GM23338 (cell line): Measurements from ENCODE around the gene CRB2. TPM values are rescaled to one million over a fixed set of nuclear protein-coding genes. Genes with fewer than 3 reads are reported as not detected.

Experiments used
- ATAC-seq: fragments of 200-7000 bp; cut with Tn5 transposase; 3 replicates; pipeline ENCODE4 v1.9.1; 2020
- DNase-seq: peaks from one replicate; pipeline ENCODE4 v3.0.0-alpha.2; 2015; ENCODE audit warnings: low spot score
- H2AFZ ChIP-seq: fragments of 200-600 bp; sonication (generic); 2 replicates; pipeline ENCODE4 v1.8.0; 2016; ENCODE audit warnings: antibody characterized with exemption, mild to moderate bottlenecking, moderate library complexity
- H3F3A ChIP-seq: fragments of 200-600 bp; sonication (generic); replicated peaks from 2 replicates; pipeline ENCODE4 v1.8.0; 2017; ENCODE audit warnings: antibody characterized with exemption, mixed run types, low read depth
- H3K27ac ChIP-seq: fragments of 200-600 bp; sonication (generic); 2 replicates; pipeline ENCODE4 v1.6.1; 2016; ENCODE audit warnings: low read depth
- H3K27me3 ChIP-seq: fragments of 200-600 bp; sonication (generic); 2 replicates; pipeline ENCODE4 v1.8.0; 2016; ENCODE audit warnings: mild to moderate bottlenecking, mixed run types, moderate library complexity; ENCODE audit not compliant: insufficient read depth
- H3K36me3 ChIP-seq: fragments of 200-600 bp; sonication (generic); 2 replicates; pipeline ENCODE4 v1.8.0; 2016; ENCODE audit warnings: mild to moderate bottlenecking; ENCODE audit not compliant: insufficient read depth
- H3K4me1 ChIP-seq: fragments of 200-600 bp; sonication (generic); 2 replicates; pipeline ENCODE4 v1.8.0; 2016; ENCODE audit warnings: mild to moderate bottlenecking, moderate library complexity; ENCODE audit not compliant: insufficient read depth
- H3K4me2 ChIP-seq: fragments of 200-600 bp; sonication (generic); 2 replicates; pipeline ENCODE4 v1.7.1; 2017; ENCODE audit warnings: mixed run types
- H3K4me3 ChIP-seq: fragments of 200-600 bp; sonication (generic); 2 replicates; pipeline ENCODE4 v1.6.1; 2016; ENCODE audit warnings: mixed run types
- H3K79me2 ChIP-seq: fragments of 200-600 bp; sonication (generic); replicated peaks from 2 replicates; pipeline ENCODE4 v1.8.0; 2017; ENCODE audit warnings: mild to moderate bottlenecking; ENCODE audit not compliant: insufficient read depth
- H3K9me2 ChIP-seq: fragments of 200-600 bp; sonication (generic); 2 replicates; pipeline ENCODE4 v1.8.0; 2017; ENCODE audit not compliant: insufficient read depth
- H4K20me1 ChIP-seq: fragments of 200-600 bp; sonication (generic); replicated peaks from 2 replicates; pipeline ENCODE4 v1.8.0; 2017; ENCODE audit warnings: mild to moderate bottlenecking; ENCODE audit not compliant: insufficient read depth
- H3K27ac Mint-ChIP-seq: 2 replicates; pipeline ENCODE4 v1.8.0; 2020; ENCODE audit warnings: inconsistent platforms, mild to moderate bottlenecking, moderate library complexity, mixed read lengths
- H3K27me3 Mint-ChIP-seq: 3 replicates; pipeline ENCODE4 v1.8.0; 2022; ENCODE audit warnings: low read depth, mild to moderate bottlenecking, moderate library complexity, mixed read lengths, inconsistent platforms; ENCODE audit not compliant: insufficient read depth, poor library complexity
- H3K36me3 Mint-ChIP-seq: 3 replicates; pipeline ENCODE4 v1.8.0; 2021; ENCODE audit warnings: low read depth, mild to moderate bottlenecking, inconsistent platforms, moderate library complexity, mixed read lengths
- H3K4me1 Mint-ChIP-seq: 3 replicates; pipeline ENCODE4 v1.8.0; 2020; ENCODE audit warnings: mild to moderate bottlenecking, inconsistent platforms, mixed read lengths
- H3K4me3 Mint-ChIP-seq: 3 replicates; pipeline ENCODE4 v1.8.0; 2021; ENCODE audit warnings: moderate library complexity, mild to moderate bottlenecking, inconsistent platforms, mixed read lengths
- H3K9me3 Mint-ChIP-seq: 3 replicates; pipeline ENCODE4 v1.8.0; 2020; ENCODE audit warnings: moderate library complexity, mild to moderate bottlenecking, inconsistent platforms, mixed read lengths
- CREB1 ChIP-seq: fragments of 250-450 bp; sonication (Bioruptor Pico); IDR thresholded peaks from 2 replicates; pipeline ENCODE4 v1.5.0; 2020; ENCODE audit warnings: low read depth, mild to moderate bottlenecking, moderate library complexity
- ETS1 ChIP-seq: IDR thresholded peaks from 2 replicates; pipeline ENCODE4 v1.6.1; 2016; ENCODE audit warnings: antibody characterized with exemption
- EZH2 ChIP-seq: fragments of 200-600 bp; sonication (generic); IDR thresholded peaks from one replicate; pipeline ENCODE4 v1.8.0; 2017; ENCODE audit warnings: antibody characterized with exemption, mild to moderate bottlenecking, low read depth; ENCODE audit not compliant: unreplicated experiment
- EZH2phosphoT487 ChIP-seq: fragments of 200-600 bp; sonication (generic); IDR thresholded peaks from one replicate; pipeline ENCODE4 v1.8.1; 2018; ENCODE audit warnings: antibody characterized with exemption; ENCODE audit not compliant: unreplicated experiment
- JUNB ChIP-seq: IDR thresholded peaks from one replicate; pipeline ENCODE4 v1.6.1; 2016; ENCODE audit warnings: antibody characterized with exemption; ENCODE audit not compliant: unreplicated experiment
- NANOG ChIP-seq: IDR thresholded peaks from 2 replicates; pipeline ENCODE4 v1.6.1; 2016; ENCODE audit warnings: antibody characterized with exemption, borderline replicate concordance
- POLR2AphosphoS5 ChIP-seq: IDR thresholded peaks from 2 replicates; pipeline ENCODE4 v1.6.1; 2016; ENCODE audit warnings: antibody characterized with exemption, low read depth
- REST ChIP-seq: IDR thresholded peaks from one replicate; pipeline ENCODE4 v1.6.1; 2018; ENCODE audit warnings: antibody characterized with exemption; ENCODE audit not compliant: unreplicated experiment
- STAT1 ChIP-seq: IDR thresholded peaks from one replicate; pipeline ENCODE4 v1.6.1; 2016; ENCODE audit warnings: antibody characterized with exemption; ENCODE audit not compliant: unreplicated experiment
- ZNF114 ChIP-seq: fragments of 250-450 bp; sonication (Bioruptor Pico); IDR thresholded peaks from 2 replicates; pipeline ENCODE4 v1.5.0; 2020; ENCODE audit warnings: mild to moderate bottlenecking, moderate library complexity
- ZNF331 ChIP-seq: fragments of 250-450 bp; sonication (Bioruptor Pico); IDR thresholded peaks from 2 replicates; pipeline ENCODE4 v1.5.0; 2020; ENCODE audit warnings: low read depth, mild to moderate bottlenecking, moderate library complexity
- polyA plus RNA-seq: library from polyadenylated mRNA; unstranded; fragments of >200 nt; fragmentation: Nextera tagmentation; extraction: Ambion mirVana; gene quantifications from 2 replicates; pipeline ENCODE4 v1.2.1, GENCODE V29; 2016
- total RNA-seq: library from RNA; depleted of rRNA; stranded (reverse); fragments of >200 nt; shearing (Covaris generic); gene quantifications from 2 replicates; pipeline ENCODE4 v1.2.3, GENCODE V29; 2014
- TF ChIP-seq, protein P1 (sequence below), 2 experiments: fragments of 200-600 bp in 1 of 2; sonication (generic) in 1 of 2; conservative IDR thresholded peaks; 2 replicates each; pipeline versions ENCODE4 v1.5.1 to v1.6.1; 2016 to 2017; ENCODE audit warnings: antibody characterized with exemption in 2 of 2, low read depth in 2 of 2, mild to moderate bottlenecking in 2 of 2, moderate library complexity in 1 of 2
- TF ChIP-seq, protein P2 (sequence below): fragments of 250-450 bp; sonication (Bioruptor Pico); IDR thresholded peaks from 2 replicates; pipeline ENCODE4 v1.5.0; 2020; ENCODE audit warnings: mild to moderate bottlenecking, moderate library complexity

Gene CRB2
- total and polyA plus RNA-seq, 2 experiments from 2014 or later = 0.34 to 10.2 TPM

DNA sequence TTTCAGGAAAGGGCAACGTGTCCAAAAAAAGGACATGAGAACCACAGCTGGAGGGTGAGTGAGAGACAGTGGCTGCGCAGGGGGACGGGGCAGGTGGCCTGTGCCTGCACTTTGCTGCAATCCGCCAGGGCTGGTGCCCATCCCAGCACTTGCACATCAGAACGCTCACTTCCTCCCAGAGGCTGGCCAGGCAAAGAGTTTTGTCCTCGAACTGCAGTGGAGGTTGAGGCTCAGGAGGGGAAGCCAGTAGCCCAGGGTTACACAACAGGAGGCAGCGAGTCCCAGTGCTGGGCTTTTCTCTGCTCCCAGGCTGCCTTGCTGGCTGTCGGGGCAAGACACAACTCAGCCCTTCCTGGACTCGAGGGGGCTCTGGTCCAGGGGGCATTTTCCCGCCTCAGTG, 33.1 kb downstream of the CRB2 start:
- Mint-ChIP-seq H3K4me1 (peaks cover 10% of the 10 kb centered on the region), H3K27me3 (peaks cover 19% of the 10 kb centered on the region), H3K36me3 (no peaks in the 10 kb centered on the region), H3K27ac (no peak overlapping the region), H3K4me3 (no peak overlapping the region), H3K9me3 (peaks cover 3% of the 10 kb centered on the region; the same call in 1 of the 3 replicates)
- DNase-seq (no peak), ATAC-seq (no peak)
- no peaks in the 10 kb centered on the region for H3K27me3 ChIP-seq
- H3K79me2 ChIP-seq = no peaks in the 10 kb centered on the region
- no peaks in the 10 kb centered on the region for H3K9me2 ChIP-seq
- TF ChIP-seq, protein P1, sequence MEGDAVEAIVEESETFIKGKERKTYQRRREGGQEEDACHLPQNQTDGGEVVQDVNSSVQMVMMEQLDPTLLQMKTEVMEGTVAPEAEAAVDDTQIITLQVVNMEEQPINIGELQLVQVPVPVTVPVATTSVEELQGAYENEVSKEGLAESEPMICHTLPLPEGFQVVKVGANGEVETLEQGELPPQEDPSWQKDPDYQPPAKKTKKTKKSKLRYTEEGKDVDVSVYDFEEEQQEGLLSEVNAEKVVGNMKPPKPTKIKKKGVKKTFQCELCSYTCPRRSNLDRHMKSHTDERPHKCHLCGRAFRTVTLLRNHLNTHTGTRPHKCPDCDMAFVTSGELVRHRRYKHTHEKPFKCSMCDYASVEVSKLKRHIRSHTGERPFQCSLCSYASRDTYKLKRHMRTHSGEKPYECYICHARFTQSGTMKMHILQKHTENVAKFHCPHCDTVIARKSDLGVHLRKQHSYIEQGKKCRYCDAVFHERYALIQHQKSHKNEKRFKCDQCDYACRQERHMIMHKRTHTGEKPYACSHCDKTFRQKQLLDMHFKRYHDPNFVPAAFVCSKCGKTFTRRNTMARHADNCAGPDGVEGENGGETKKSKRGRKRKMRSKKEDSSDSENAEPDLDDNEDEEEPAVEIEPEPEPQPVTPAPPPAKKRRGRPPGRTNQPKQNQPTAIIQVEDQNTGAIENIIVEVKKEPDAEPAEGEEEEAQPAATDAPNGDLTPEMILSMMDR (conservative IDR thresholded peaks at IDR 0.05; ENCODE audit: low read depth in 2 of 2) = no peak
- TF ChIP-seq STAT1 (no peak), JUNB (no peak), POLR2AphosphoS5 (no peak), EZH2 (no peak), EZH2phosphoT487 (no peak), ETS1 (no peak), NANOG (no peak), ZNF331 (no peak), CREB1 (CRISPR knock-in tag) (no peak), ZNF114 (CRISPR knock-in tag) (no peak), REST (no peak)
- TF ChIP-seq, protein P2, sequence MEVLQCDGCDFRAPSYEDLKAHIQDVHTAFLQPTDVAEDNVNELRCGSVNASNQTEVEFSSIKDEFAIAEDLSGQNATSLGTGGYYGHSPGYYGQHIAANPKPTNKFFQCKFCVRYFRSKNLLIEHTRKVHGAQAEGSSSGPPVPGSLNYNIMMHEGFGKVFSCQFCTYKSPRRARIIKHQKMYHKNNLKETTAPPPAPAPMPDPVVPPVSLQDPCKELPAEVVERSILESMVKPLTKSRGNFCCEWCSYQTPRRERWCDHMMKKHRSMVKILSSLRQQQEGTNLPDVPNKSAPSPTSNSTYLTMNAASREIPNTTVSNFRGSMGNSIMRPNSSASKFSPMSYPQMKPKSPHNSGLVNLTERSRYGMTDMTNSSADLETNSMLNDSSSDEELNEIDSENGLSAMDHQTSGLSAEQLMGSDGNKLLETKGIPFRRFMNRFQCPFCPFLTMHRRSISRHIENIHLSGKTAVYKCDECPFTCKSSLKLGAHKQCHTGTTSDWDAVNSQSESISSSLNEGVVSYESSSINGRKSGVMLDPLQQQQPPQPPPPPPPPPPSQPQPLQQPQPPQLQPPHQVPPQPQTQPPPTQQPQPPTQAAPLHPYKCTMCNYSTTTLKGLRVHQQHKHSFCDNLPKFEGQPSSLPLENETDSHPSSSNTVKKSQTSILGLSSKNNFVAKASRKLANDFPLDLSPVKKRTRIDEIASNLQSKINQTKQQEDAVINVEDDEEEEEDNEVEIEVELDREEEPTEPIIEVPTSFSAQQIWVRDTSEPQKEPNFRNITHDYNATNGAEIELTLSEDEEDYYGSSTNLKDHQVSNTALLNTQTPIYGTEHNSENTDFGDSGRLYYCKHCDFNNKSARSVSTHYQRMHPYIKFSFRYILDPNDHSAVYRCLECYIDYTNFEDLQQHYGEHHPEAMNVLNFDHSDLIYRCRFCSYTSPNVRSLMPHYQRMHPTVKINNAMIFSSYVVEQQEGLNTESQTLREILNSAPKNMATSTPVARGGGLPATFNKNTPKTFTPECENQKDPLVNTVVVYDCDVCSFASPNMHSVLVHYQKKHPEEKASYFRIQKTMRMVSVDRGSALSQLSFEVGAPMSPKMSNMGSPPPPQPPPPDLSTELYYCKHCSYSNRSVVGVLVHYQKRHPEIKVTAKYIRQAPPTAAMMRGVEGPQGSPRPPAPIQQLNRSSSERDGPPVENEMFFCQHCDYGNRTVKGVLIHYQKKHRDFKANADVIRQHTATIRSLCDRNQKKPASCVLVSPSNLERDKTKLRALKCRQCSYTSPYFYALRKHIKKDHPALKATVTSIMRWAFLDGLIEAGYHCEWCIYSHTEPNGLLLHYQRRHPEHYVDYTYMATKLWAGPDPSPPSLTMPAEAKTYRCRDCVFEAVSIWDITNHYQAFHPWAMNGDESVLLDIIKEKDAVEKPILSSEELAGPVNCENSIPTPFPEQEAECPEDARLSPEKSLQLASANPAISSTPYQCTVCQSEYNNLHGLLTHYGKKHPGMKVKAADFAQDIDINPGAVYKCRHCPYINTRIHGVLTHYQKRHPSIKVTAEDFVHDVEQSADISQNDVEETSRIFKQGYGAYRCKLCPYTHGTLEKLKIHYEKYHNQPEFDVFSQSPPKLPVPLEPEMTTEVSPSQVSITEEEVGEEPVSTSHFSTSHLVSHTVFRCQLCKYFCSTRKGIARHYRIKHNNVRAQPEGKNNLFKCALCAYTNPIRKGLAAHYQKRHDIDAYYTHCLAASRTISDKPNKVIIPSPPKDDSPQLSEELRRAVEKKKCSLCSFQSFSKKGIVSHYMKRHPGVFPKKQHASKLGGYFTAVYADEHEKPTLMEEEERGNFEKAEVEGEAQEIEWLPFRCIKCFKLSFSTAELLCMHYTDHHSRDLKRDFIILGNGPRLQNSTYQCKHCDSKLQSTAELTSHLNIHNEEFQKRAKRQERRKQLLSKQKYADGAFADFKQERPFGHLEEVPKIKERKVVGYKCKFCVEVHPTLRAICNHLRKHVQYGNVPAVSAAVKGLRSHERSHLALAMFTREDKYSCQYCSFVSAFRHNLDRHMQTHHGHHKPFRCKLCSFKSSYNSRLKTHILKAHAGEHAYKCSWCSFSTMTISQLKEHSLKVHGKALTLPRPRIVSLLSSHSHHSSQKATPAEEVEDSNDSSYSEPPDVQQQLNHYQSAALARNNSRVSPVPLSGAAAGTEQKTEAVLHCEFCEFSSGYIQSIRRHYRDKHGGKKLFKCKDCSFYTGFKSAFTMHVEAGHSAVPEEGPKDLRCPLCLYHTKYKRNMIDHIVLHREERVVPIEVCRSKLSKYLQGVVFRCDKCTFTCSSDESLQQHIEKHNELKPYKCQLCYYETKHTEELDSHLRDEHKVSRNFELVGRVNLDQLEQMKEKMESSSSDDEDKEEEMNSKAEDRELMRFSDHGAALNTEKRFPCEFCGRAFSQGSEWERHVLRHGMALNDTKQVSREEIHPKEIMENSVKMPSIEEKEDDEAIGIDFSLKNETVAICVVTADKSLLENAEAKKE (CRISPR knock-in tag) = no peak
- H3K4me2 ChIP-seq = no peak overlapping the region
- H3K36me3 ChIP-seq = no peaks in the 10 kb centered on the region
- H4K20me1 ChIP-seq = no peaks in the 10 kb centered on the region; the same call in none of the 2 replicates
- H3K27ac ChIP-seq = no peak overlapping the region
- peaks cover 3% of the 10 kb centered on the region; the same call in 1 of the 2 replicates for H3F3A ChIP-seq
- H3K4me3 ChIP-seq = no peak overlapping the region
- H3K4me1 ChIP-seq = no peaks in the 10 kb centered on the region; the same call in 1 of the 2 replicates
- H2AFZ ChIP-seq = no peak overlapping the region
